Hepatocyte (in vitro differentiated cells): ENCODE results near the gene XXYLT1. TPM values are rescaled to one million over a fixed set of nuclear protein-coding genes. Genes with fewer than 3 reads are reported as not detected.

Source experiments
- DNase-seq: peaks from one replicate; pipeline ENCODE4 v3.0.0-alpha.2; 2016; ENCODE audit warnings: low spot score
- H2AFZ ChIP-seq: fragments of 200-600 bp; sonication (generic); 2 replicates; pipeline ENCODE4 v1.6.0; 2016; ENCODE audit warnings: antibody characterized with exemption, mild to moderate bottlenecking
- H3K27ac ChIP-seq: fragments of 200-600 bp; sonication (generic); 2 replicates; pipeline ENCODE4 v1.5.1; 2016; ENCODE audit warnings: mild to moderate bottlenecking
- H3K27me3 ChIP-seq: fragments of 200-600 bp; sonication (generic); 2 replicates; pipeline ENCODE4 v1.6.1; 2016
- H3K36me3 ChIP-seq: fragments of 200-600 bp; sonication (generic); replicated peaks from 2 replicates; pipeline ENCODE4 v1.5.1; 2016; ENCODE audit warnings: low read depth; ENCODE audit not compliant: insufficient read depth
- H3K4me1 ChIP-seq: fragments of 200-600 bp; sonication (generic); 2 replicates; pipeline ENCODE4 v1.5.1; 2016; ENCODE audit warnings: mild to moderate bottlenecking, moderate library complexity; ENCODE audit not compliant: insufficient read depth
- H3K4me2 ChIP-seq: fragments of 200-600 bp; sonication (generic); 2 replicates; pipeline ENCODE4 v1.6.0; 2016
- H3K4me3 ChIP-seq: fragments of 200-600 bp; sonication (generic); 2 replicates; pipeline ENCODE4 v1.5.1; 2016; ENCODE audit warnings: mild to moderate bottlenecking
- H3K79me2 ChIP-seq: fragments of 200-600 bp; sonication (generic); 2 replicates; pipeline ENCODE4 v1.6.0; 2017; ENCODE audit warnings: mild to moderate bottlenecking
- H3K9me2 ChIP-seq: fragments of 200-600 bp; sonication (generic); replicated peaks from 2 replicates; pipeline ENCODE4 v1.6.0; 2017; ENCODE audit warnings: mild to moderate bottlenecking; ENCODE audit not compliant: insufficient read depth
- H3K9me3 ChIP-seq: fragments of 200-600 bp; sonication (generic); 2 replicates; pipeline ENCODE4 v1.5.1; 2016; ENCODE audit warnings: low read depth, mild to moderate bottlenecking
- H4K20me1 ChIP-seq: fragments of 200-600 bp; sonication (generic); 2 replicates; pipeline ENCODE4 v1.6.0; 2016; ENCODE audit warnings: mild to moderate bottlenecking; ENCODE audit not compliant: insufficient read depth, poor library complexity, severe bottlenecking
- EZH2 ChIP-seq: fragments of 200-600 bp; sonication (generic); IDR thresholded peaks from 2 replicates; pipeline ENCODE4 v1.6.1; 2016; ENCODE audit warnings: antibody characterized with exemption, mild to moderate bottlenecking, borderline replicate concordance
- EZH2phosphoT487 ChIP-seq: fragments of 200-600 bp; sonication (generic); IDR thresholded peaks from one replicate; pipeline ENCODE4 v1.6.1; 2018; ENCODE audit warnings: antibody characterized with exemption, mild to moderate bottlenecking, low read depth, moderate library complexity; ENCODE audit not compliant: unreplicated experiment, severe bottlenecking
- WGBS: methylation state at CpG from one replicate; pipeline ENCODE4 v1.1.6; 2016; ENCODE audit warnings: low lambda C conversion rate; ENCODE audit errors: missing lambda C conversion rate; 5-methylcytosine and 5-hydroxymethylcytosine counted together
- polyA plus RNA-seq: library from polyadenylated mRNA; unstranded; fragments of >200 nt; fragmentation: Nextera tagmentation; extraction: Ambion mirVana; gene quantifications from 2 replicates; pipeline ENCODE4 v1.2.1, GENCODE V29; 2016
- total RNA-seq: library from RNA; depleted of rRNA; stranded (reverse); fragments of >200 nt; gene quantifications from 2 replicates; pipeline ENCODE4 v1.2.3, GENCODE V29; 2014
- TF ChIP-seq, protein P1 (sequence below): fragments of 200-600 bp; sonication (generic); IDR thresholded peaks from 2 replicates; pipeline ENCODE4 v1.5.1; 2016; ENCODE audit warnings: antibody characterized with exemption, mild to moderate bottlenecking; ENCODE audit not compliant: poor library complexity

Gene XXYLT1
- total and polyA plus RNA-seq, 2 experiments from 2014 or later, result 20.9 to 25.6 TPM

DNA sequence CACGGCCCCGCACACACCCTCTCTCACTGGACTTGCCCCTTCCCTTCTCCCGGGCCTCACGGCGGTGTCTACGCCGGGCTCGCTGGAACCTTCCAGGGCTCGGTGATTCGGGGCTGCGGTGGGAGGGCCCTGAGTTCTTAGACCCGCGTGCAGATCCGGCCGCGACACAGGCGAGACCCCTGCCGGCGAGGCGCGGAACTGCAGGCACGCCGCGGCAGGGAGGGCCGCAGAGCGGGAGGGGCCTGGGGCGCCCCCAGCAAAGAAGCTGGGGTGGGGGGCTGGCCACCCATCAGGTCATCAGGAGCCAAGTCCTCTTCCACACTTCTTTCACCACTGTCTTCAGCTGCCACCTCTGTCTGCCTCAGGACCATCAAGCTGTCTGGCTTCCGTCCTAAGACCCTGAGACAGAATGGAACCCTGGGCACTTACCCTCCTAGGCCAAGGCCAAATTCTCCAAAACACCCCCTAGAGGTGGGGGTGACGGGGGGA lies 164.5 kb downstream of the XXYLT1 start:
- no peaks in the 10 kb centered on the region for H3K9me2 ChIP-seq
- peak; percentile 82 for DNase-seq
- H3K4me1 ChIP-seq, result peaks cover 31% of the 10 kb centered on the region
- no peak overlapping the region for H2AFZ ChIP-seq
- H3K27ac ChIP-seq, result peak overlapping the region; percentile 80
- 10% methylated on average over 28 of the region's 29 CpGs for WGBS
- H3K4me2 ChIP-seq, result peak overlapping the region; percentile 71
- no peaks in the 10 kb centered on the region for H3K27me3 ChIP-seq
- no peaks in the 10 kb centered on the region for H4K20me1 ChIP-seq
- no peaks in the 10 kb centered on the region for H3K36me3 ChIP-seq
- H3K4me3 ChIP-seq, result no peak overlapping the region
- TF ChIP-seq, protein P1, sequence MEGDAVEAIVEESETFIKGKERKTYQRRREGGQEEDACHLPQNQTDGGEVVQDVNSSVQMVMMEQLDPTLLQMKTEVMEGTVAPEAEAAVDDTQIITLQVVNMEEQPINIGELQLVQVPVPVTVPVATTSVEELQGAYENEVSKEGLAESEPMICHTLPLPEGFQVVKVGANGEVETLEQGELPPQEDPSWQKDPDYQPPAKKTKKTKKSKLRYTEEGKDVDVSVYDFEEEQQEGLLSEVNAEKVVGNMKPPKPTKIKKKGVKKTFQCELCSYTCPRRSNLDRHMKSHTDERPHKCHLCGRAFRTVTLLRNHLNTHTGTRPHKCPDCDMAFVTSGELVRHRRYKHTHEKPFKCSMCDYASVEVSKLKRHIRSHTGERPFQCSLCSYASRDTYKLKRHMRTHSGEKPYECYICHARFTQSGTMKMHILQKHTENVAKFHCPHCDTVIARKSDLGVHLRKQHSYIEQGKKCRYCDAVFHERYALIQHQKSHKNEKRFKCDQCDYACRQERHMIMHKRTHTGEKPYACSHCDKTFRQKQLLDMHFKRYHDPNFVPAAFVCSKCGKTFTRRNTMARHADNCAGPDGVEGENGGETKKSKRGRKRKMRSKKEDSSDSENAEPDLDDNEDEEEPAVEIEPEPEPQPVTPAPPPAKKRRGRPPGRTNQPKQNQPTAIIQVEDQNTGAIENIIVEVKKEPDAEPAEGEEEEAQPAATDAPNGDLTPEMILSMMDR, result peak; percentile 96
- no peak for TF ChIP-seq EZH2phosphoT487
- no peaks in the 10 kb centered on the region for H3K79me2 ChIP-seq
- H3K9me3 ChIP-seq, result no peaks in the 10 kb centered on the region

- H3K9me2 ChIP-seq, result no peaks in the 10 kb centered on the region
- H3K27ac ChIP-seq, result peak overlapping the region; percentile 80
- peaks cover 25% of the 10 kb centered on the region for H3K4me1 ChIP-seq
- 81% methylated on average over 12 of the region's 12 CpGs for WGBS
- H4K20me1 ChIP-seq, result no peaks in the 10 kb centered on the region
- TF ChIP-seq, protein P1, result no peak
- no peak for TF ChIP-seq EZH2
- TF ChIP-seq EZH2phosphoT487, result no peak
- no peak for DNase-seq
- H3K4me3 ChIP-seq, result no peak overlapping the region
- H3K79me2 ChIP-seq, result no peaks in the 10 kb centered on the region
- no peaks in the 10 kb centered on the region for H3K27me3 ChIP-seq
- H3K4me2 ChIP-seq, result peak overlapping the region; percentile 71
- H3K36me3 ChIP-seq, result no peaks in the 10 kb centered on the region
- no peaks in the 10 kb centered on the region for H3K9me3 ChIP-seq
- no peak overlapping the region for H2AFZ ChIP-seq
Observed at GRCh38 chr3:195105841-195106417, 165.0 kb downstream of the XXYLT1 start.

GRCh38 chr3:195105389-195105788 lies 165.6 kb downstream of the XXYLT1 start:
- Histone ChIP-seq H3K4me1 (peaks cover 22% of the 10 kb centered on the region), H2AFZ (no peak overlapping the region), H3K4me3 (no peak overlapping the region), H3K27ac (peak overlapping the region; percentile 80), H3K4me2 (no peak overlapping the region), H4K20me1 (no peaks in the 10 kb centered on the region), H3K9me3 (no peaks in the 10 kb centered on the region), H3K27me3 (no peaks in the 10 kb centered on the region), H3K36me3 (no peaks in the 10 kb centered on the region), H3K79me2 (no peaks in the 10 kb centered on the region), H3K9me2 (no peaks in the 10 kb centered on the region)
- 71% methylated on average over 13 of the region's 13 CpGs for WGBS
- DNase-seq, result peak; percentile 48
- no peak for TF ChIP-seq EZH2
- no peak for TF ChIP-seq EZH2phosphoT487
- TF ChIP-seq, protein P1, result no peak
